ENCODE data around the gene VWA5B1. TPM values are rescaled to one million over a fixed set of nuclear protein-coding genes. Genes with fewer than 3 reads are reported as not detected.

Gene VWA5B1
- total RNA-seq, 2 donors from 2014 or later, result 0.44 TPM; not detected in 1

DNA sequence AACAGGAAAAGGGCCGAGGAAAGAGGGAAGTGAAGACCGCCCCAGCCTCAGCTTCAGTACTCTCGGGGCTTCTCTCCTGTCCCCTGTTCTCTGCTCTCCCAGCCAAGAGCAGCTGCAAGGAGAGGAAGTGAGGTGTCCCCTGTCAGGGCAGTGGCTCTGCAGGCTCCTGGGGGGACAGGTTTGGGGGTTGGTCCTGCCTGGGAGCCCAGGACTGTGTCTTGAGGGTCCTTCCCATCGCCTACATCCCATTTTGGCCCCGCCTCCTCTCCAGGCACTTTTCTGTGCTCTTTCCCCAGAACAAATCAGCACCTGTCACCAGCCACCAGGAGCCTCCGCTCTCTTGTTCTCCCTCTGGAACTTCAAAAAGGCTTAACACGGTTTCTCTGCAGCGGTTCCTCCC is 82.6 kb downstream of the VWA5B1 start:
- TF ChIP-seq, protein P1, sequence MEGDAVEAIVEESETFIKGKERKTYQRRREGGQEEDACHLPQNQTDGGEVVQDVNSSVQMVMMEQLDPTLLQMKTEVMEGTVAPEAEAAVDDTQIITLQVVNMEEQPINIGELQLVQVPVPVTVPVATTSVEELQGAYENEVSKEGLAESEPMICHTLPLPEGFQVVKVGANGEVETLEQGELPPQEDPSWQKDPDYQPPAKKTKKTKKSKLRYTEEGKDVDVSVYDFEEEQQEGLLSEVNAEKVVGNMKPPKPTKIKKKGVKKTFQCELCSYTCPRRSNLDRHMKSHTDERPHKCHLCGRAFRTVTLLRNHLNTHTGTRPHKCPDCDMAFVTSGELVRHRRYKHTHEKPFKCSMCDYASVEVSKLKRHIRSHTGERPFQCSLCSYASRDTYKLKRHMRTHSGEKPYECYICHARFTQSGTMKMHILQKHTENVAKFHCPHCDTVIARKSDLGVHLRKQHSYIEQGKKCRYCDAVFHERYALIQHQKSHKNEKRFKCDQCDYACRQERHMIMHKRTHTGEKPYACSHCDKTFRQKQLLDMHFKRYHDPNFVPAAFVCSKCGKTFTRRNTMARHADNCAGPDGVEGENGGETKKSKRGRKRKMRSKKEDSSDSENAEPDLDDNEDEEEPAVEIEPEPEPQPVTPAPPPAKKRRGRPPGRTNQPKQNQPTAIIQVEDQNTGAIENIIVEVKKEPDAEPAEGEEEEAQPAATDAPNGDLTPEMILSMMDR (conservative IDR thresholded peaks at IDR 0.05), result no peak
- H3K27me3 ChIP-seq (ENCODE audit: control insufficient read depth, insufficient read depth, low read length, poor library complexity, severe bottlenecking), result peaks cover 100% of the 10 kb centered on the region
- H3K27ac Mint-ChIP-seq, result no peak overlapping the region
- no peak for DNase-seq
- no peak overlapping the region for H3K9ac ChIP-seq (ENCODE audit: extremely low read depth, low read length, poor library complexity, severe bottlenecking)
- H3K9me3 ChIP-seq (ENCODE audit: control insufficient read depth, low read length), result no peaks in the 10 kb centered on the region
- no peaks in the 10 kb centered on the region for H3K4me1 ChIP-seq (ENCODE audit: control insufficient read depth, insufficient read depth, low read length)
- no peaks in the 10 kb centered on the region for H3K4me1 Mint-ChIP-seq
- H3K9me3 Mint-ChIP-seq, result no peaks in the 10 kb centered on the region
- H3K27ac ChIP-seq (ENCODE audit: low read depth, low read length), result no peak overlapping the region
- no peaks in the 10 kb centered on the region for H3K36me3 ChIP-seq (ENCODE audit: control insufficient read depth, insufficient read depth, low read length)
- 37 to 62% methylated on average over 5 to 8 of the region's 8 CpGs for WGBS, 2 experiments (ENCODE audit: insufficient coverage in 1 of 2, insufficient read length in 1 of 2)
- peaks cover 100% of the 10 kb centered on the region for H3K27me3 Mint-ChIP-seq (ENCODE audit: insufficient read depth)
- H3K36me3 Mint-ChIP-seq (ENCODE audit: low read depth), result no peaks in the 10 kb centered on the region
- no peak overlapping the region for H3K4me3 ChIP-seq (ENCODE audit: low read length)
- no peak overlapping the region for H3K4me3 Mint-ChIP-seq

DNA sequence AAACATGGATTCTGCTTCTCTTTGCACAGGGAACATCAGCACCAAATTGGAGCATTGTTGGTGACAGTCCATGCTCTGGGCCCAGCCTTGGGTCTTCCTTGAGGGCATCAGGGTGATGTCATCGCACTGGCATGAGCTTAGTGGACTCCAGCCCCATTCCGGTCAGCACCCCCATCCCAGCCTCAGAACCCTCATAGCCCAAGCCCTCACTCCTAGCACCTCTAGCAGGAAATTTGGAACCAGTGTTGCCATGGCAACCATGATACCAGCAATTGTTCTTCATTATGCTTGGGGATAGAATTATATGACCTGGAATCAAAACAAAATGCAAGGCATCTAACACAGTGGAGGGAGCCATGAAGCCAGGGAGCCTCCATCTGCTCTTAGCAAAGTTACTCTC is 83.1 kb downstream of the VWA5B1 start:
- no peaks in the 10 kb centered on the region for H3K4me1 ChIP-seq (ENCODE audit: control insufficient read depth, insufficient read depth, low read length)
- no peaks in the 10 kb centered on the region for H3K36me3 Mint-ChIP-seq (ENCODE audit: low read depth)
- H3K9me3 ChIP-seq (ENCODE audit: control insufficient read depth, low read length), result no peaks in the 10 kb centered on the region
- no peak overlapping the region for H3K9ac ChIP-seq (ENCODE audit: extremely low read depth, low read length, poor library complexity, severe bottlenecking)
- no peaks in the 10 kb centered on the region for H3K36me3 ChIP-seq (ENCODE audit: control insufficient read depth, insufficient read depth, low read length)
- peaks cover 100% of the 10 kb centered on the region for H3K27me3 Mint-ChIP-seq (ENCODE audit: insufficient read depth)
- WGBS, 2 experiments (ENCODE audit: insufficient coverage in 1 of 2, insufficient read length in 1 of 2), result 75 to 90% methylated on average over 2 of the region's 2 CpGs
- H3K4me3 Mint-ChIP-seq, result no peak overlapping the region
- no peak overlapping the region for H3K27ac Mint-ChIP-seq
- no peaks in the 10 kb centered on the region for H3K9me3 Mint-ChIP-seq
- no peak overlapping the region for H3K4me3 ChIP-seq (ENCODE audit: low read length)
- no peaks in the 10 kb centered on the region for H3K4me1 Mint-ChIP-seq
- TF ChIP-seq, protein P1 (conservative IDR thresholded peaks at IDR 0.05), result no peak
- no peak for DNase-seq
- peaks cover 100% of the 10 kb centered on the region for H3K27me3 ChIP-seq (ENCODE audit: control insufficient read depth, insufficient read depth, low read length, poor library complexity, severe bottlenecking)
- no peak overlapping the region for H3K27ac ChIP-seq (ENCODE audit: low read depth, low read length)

DNA sequence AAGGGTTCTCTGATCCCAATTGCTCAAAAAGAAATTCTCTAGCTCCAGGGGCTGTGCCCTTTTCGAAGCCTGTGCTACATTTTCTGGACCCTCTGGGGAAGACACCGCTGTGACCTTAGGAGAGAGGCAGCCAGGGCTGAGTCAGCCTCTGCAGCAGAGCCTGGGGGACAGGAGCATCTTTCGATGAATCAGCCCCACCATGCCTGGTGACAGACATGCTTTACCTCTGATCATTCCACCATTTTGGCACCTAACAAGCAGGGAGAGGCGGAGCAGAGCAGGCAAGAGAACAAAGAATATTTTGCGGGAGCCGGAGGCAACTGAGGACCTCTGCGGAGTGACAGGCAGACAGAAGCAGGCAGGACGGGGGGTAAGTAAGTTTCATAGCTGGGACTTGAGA is 84.9 kb downstream of the VWA5B1 start:
- peaks cover 98% of the 10 kb centered on the region for H3K27me3 Mint-ChIP-seq (ENCODE audit: insufficient read depth)
- 39 to 64% methylated on average over 5 to 8 of the region's 8 CpGs for WGBS, 2 experiments (ENCODE audit: insufficient coverage in 1 of 2, insufficient read length in 1 of 2)
- H3K4me1 Mint-ChIP-seq, result peaks cover 5% of the 10 kb centered on the region

More for the DNA sequence above, 84.9 kb downstream of the VWA5B1 start:
- no peak overlapping the region for H3K4me3 Mint-ChIP-seq
- TF ChIP-seq, protein P1 (conservative IDR thresholded peaks at IDR 0.05), result no peak
- no peak overlapping the region for H3K9ac ChIP-seq (ENCODE audit: extremely low read depth, low read length, poor library complexity, severe bottlenecking)
- H3K36me3 Mint-ChIP-seq (ENCODE audit: low read depth), result no peaks in the 10 kb centered on the region
- H3K4me3 ChIP-seq (ENCODE audit: low read length), result no peak overlapping the region
- no peak for DNase-seq
- no peaks in the 10 kb centered on the region for H3K4me1 ChIP-seq (ENCODE audit: control insufficient read depth, insufficient read depth, low read length)
- peaks cover 92% of the 10 kb centered on the region for H3K27me3 ChIP-seq (ENCODE audit: control insufficient read depth, insufficient read depth, low read length, poor library complexity, severe bottlenecking)
- H3K27ac ChIP-seq (ENCODE audit: low read depth, low read length), result no peak overlapping the region
- no peaks in the 10 kb centered on the region for H3K9me3 Mint-ChIP-seq
- H3K27ac Mint-ChIP-seq, result no peak overlapping the region
- H3K36me3 ChIP-seq (ENCODE audit: control insufficient read depth, insufficient read depth, low read length), result no peaks in the 10 kb centered on the region
- H3K9me3 ChIP-seq (ENCODE audit: control insufficient read depth, low read length), result no peaks in the 10 kb centered on the region
